Right lobe of liver (tissue), 4 donors: ENCODE data around the gene QPRT.

ENCODE experiments used
- CTCF ChIP-seq, 4 donors: fragments of 200-600 bp in 3 of 4; fragments of 450-650 bp in 1 of 4; IDR thresholded peaks; one replicate each; pipeline versions ENCODE4 v1.5.1 to v1.8.0; 2016 to 2022; ENCODE audit warnings: antibody characterized with exemption in 4 of 4, mild to moderate bottlenecking in 2 of 4
- POLR2A ChIP-seq: fragments of 450-650 bp; IDR thresholded peaks from one replicate; pipeline ENCODE4 v1.6.1; 2017; ENCODE audit warnings: antibody characterized with exemption, mild to moderate bottlenecking
- donor health status: DM: no; HTN: no; CAD: no.
- donor health status: DM: no; HTN: no; CAD: no.
- donor health status: DM: no; HTN: yes; CAD: no.

GRCh38 chr16:29651774-29652349 lies 27.1 kb upstream of the QPRT start:
- TF ChIP-seq CTCF (IDR thresholded peaks at IDR 0.05) (no peak), POLR2A (no peak)
